HepG2 (cell line): ENCODE results near the gene SDC1. TPM values are rescaled to one million over a fixed set of nuclear protein-coding genes. Genes with fewer than 3 reads are reported as not detected.
A peak's percentile ranks its signal among the peaks of the same experiment; 100 is the strongest.

Experiments used
- CAMTA2 ChIP-seq: sonication (generic); formaldehyde crosslinking; IDR thresholded peaks from 2 replicates; pipeline ENCODE4 v1.4.0; 2020; ENCODE audit warnings: mild to moderate bottlenecking, missing genetic modification reagents, borderline replicate concordance
- EZH2 ChIP-seq: conservative IDR thresholded peaks from 2 replicates; pipeline ENCODE4 v1.6.1; 2012; ENCODE audit warnings: mild to moderate bottlenecking, low read depth, low read length, moderate library complexity
- FIP1L1 ChIP-seq: fragments of 200-400 bp; formaldehyde crosslinking; IDR thresholded peaks from 2 replicates; pipeline ENCODE4 v1.6.1; 2018; ENCODE audit warnings: low read depth, mild to moderate bottlenecking, low read length, moderate library complexity, borderline replicate concordance; ENCODE audit not compliant: insufficient read depth
- GATAD1 ChIP-seq: IDR thresholded peaks from 2 replicates; pipeline ENCODE4 v1.6.1; 2016; ENCODE audit warnings: missing genetic modification reagents, missing compliant biosample characterization
- GATAD2A ChIP-seq: IDR thresholded peaks from 2 replicates; pipeline ENCODE4 v1.6.1; 2016
- GMEB1 ChIP-seq: sonication (generic); formaldehyde crosslinking; IDR thresholded peaks from 2 replicates; pipeline ENCODE4 v1.5.1; 2020; ENCODE audit warnings: missing genetic modification reagents, mild to moderate bottlenecking, borderline replicate concordance
- GPN1 ChIP-seq: sonication (generic); formaldehyde crosslinking; IDR thresholded peaks from 2 replicates; pipeline ENCODE4 v1.5.1; 2020; ENCODE audit warnings: missing genetic modification reagents, borderline replicate concordance
- SOX6 ChIP-seq, 2 experiments: fragments of 450-650 bp in 1 of 2; sonication (generic) in 1 of 2; formaldehyde crosslinking in 1 of 2; IDR thresholded peaks; 2 replicates each; pipeline versions ENCODE4 v1.4.0 to v1.6.1; 2017 to 2020; ENCODE audit warnings: antibody characterized with exemption in 1 of 2, mild to moderate bottlenecking in 1 of 2, missing genetic modification reagents in 1 of 2
- TFDP1 ChIP-seq: IDR thresholded peaks from 2 replicates; pipeline ENCODE4 v1.6.1; 2016; ENCODE audit warnings: missing compliant biosample characterization, missing genetic modification reagents, borderline replicate concordance
- TP53 ChIP-seq: sonication (generic); formaldehyde crosslinking; conservative IDR thresholded peaks from 2 replicates; pipeline ENCODE4 v1.4.0; 2020; ENCODE audit warnings: missing genetic modification reagents
- ZNF20 ChIP-seq: sonication (generic); formaldehyde crosslinking; IDR thresholded peaks from 2 replicates; pipeline ENCODE4 v1.4.0; 2020; ENCODE audit warnings: mild to moderate bottlenecking, moderate library complexity, missing genetic modification reagents
- ZNF570 ChIP-seq: sonication (generic); formaldehyde crosslinking; IDR thresholded peaks from 2 replicates; pipeline ENCODE4 v1.4.0; 2020; ENCODE audit warnings: mild to moderate bottlenecking, missing genetic modification reagents, borderline replicate concordance
- polyA plus RNA-seq, 8 experiments: library from polyadenylated mRNA; depleted of rRNA in 3 of 8; stranded (reverse) in 7 of 8; unstranded in 1 of 8; fragments of >200 nt; fragmentation: Illumina TruSeq in 4 of 8; extraction: Trizol in 4 of 8; gene quantifications; 2 replicates each; pipeline versions ENCODE4 v1.2.1 to v1.2.3, GENCODE V29; 2011 to 2016; ENCODE audit warnings: low read depth in 4 of 8, missing spikeins in 1 of 8, mixed read lengths in 1 of 8; ENCODE audit not compliant: insufficient read depth in 1 of 8
- total RNA-seq, 5 experiments: library from RNA; depleted of rRNA; stranded (reverse); fragments of >200 nt; fragmentation: Illumina TruSeq; extraction: Trizol; gene quantifications; 2 replicates each; pipeline ENCODE4 v1.2.3, GENCODE V29; 2016; ENCODE audit warnings: low read depth in 1 of 5
- TF ChIP-seq, protein P1 (sequence below): sonication (generic); formaldehyde crosslinking; conservative IDR thresholded peaks from 2 replicates; pipeline ENCODE4 v1.8.0; 2022; ENCODE audit warnings: mild to moderate bottlenecking, moderate library complexity, missing genetic modification reagents
- TF ChIP-seq, protein P2 (sequence below): sonication (generic); formaldehyde crosslinking; IDR thresholded peaks from 2 replicates; pipeline ENCODE4 v1.5.1; 2020; ENCODE audit warnings: missing genetic modification reagents, mild to moderate bottlenecking, borderline replicate concordance
- TF ChIP-seq, protein P3 (sequence below): fragments of 450-650 bp; IDR thresholded peaks from 2 replicates; pipeline ENCODE4 v1.6.1; 2017; ENCODE audit warnings: mild to moderate bottlenecking
- TF ChIP-seq, protein P4 (sequence below): IDR thresholded peaks from 2 replicates; pipeline ENCODE4 v1.6.1; 2018; ENCODE audit warnings: missing genetic modification reagents

Gene SDC1
- total and polyA plus RNA-seq, 2 of the 13 experiments (the other 11 are each of a cell fraction or from before 2014, with no cell fraction given) = 108 to 119 TPM

- TF ChIP-seq, protein P1, sequence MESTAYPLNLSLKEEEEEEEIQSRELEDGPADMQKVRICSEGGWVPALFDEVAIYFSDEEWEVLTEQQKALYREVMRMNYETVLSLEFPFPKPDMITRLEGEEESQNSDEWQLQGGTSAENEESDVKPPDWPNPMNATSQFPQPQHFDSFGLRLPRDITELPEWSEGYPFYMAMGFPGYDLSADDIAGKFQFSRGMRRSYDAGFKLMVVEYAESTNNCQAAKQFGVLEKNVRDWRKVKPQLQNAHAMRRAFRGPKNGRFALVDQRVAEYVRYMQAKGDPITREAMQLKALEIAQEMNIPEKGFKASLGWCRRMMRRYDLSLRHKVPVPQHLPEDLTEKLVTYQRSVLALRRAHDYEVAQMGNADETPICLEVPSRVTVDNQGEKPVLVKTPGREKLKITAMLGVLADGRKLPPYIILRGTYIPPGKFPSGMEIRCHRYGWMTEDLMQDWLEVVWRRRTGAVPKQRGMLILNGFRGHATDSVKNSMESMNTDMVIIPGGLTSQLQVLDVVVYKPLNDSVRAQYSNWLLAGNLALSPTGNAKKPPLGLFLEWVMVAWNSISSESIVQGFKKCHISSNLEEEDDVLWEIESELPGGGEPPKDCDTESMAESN = peak; percentile 77
- TF ChIP-seq, protein P2, sequence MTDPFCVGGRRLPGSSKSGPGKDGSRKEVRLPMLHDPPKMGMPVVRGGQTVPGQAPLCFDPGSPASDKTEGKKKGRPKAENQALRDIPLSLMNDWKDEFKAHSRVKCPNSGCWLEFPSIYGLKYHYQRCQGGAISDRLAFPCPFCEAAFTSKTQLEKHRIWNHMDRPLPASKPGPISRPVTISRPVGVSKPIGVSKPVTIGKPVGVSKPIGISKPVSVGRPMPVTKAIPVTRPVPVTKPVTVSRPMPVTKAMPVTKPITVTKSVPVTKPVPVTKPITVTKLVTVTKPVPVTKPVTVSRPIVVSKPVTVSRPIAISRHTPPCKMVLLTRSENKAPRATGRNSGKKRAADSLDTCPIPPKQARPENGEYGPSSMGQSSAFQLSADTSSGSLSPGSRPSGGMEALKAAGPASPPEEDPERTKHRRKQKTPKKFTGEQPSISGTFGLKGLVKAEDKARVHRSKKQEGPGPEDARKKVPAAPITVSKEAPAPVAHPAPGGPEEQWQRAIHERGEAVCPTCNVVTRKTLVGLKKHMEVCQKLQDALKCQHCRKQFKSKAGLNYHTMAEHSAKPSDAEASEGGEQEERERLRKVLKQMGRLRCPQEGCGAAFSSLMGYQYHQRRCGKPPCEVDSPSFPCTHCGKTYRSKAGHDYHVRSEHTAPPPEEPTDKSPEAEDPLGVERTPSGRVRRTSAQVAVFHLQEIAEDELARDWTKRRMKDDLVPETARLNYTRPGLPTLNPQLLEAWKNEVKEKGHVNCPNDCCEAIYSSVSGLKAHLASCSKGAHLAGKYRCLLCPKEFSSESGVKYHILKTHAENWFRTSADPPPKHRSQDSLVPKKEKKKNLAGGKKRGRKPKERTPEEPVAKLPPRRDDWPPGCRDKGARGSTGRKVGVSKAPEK (CRISPR knock-in tag) = peak; percentile 14; the same call in 1 of the 2 replicates
- no peak for TF ChIP-seq EZH2
- TF ChIP-seq, protein P3, sequence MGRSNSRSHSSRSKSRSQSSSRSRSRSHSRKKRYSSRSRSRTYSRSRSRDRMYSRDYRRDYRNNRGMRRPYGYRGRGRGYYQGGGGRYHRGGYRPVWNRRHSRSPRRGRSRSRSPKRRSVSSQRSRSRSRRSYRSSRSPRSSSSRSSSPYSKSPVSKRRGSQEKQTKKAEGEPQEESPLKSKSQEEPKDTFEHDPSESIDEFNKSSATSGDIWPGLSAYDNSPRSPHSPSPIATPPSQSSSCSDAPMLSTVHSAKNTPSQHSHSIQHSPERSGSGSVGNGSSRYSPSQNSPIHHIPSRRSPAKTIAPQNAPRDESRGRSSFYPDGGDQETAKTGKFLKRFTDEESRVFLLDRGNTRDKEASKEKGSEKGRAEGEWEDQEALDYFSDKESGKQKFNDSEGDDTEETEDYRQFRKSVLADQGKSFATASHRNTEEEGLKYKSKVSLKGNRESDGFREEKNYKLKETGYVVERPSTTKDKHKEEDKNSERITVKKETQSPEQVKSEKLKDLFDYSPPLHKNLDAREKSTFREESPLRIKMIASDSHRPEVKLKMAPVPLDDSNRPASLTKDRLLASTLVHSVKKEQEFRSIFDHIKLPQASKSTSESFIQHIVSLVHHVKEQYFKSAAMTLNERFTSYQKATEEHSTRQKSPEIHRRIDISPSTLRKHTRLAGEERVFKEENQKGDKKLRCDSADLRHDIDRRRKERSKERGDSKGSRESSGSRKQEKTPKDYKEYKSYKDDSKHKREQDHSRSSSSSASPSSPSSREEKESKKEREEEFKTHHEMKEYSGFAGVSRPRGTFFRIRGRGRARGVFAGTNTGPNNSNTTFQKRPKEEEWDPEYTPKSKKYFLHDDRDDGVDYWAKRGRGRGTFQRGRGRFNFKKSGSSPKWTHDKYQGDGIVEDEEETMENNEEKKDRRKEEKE = no peak
- TF ChIP-seq, protein P4, sequence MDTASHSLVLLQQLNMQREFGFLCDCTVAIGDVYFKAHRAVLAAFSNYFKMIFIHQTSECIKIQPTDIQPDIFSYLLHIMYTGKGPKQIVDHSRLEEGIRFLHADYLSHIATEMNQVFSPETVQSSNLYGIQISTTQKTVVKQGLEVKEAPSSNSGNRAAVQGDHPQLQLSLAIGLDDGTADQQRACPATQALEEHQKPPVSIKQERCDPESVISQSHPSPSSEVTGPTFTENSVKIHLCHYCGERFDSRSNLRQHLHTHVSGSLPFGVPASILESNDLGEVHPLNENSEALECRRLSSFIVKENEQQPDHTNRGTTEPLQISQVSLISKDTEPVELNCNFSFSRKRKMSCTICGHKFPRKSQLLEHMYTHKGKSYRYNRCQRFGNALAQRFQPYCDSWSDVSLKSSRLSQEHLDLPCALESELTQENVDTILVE (CRISPR knock-in tag) = no peak
- TF ChIP-seq TFDP1 (CRISPR knock-in tag) = peak; percentile 64; the same call in 1 of the 2 replicates
- peak; percentile 88 for TF ChIP-seq GATAD2A (CRISPR knock-in tag)
- TF ChIP-seq TP53 = no peak
- TF ChIP-seq GATAD1 (CRISPR knock-in tag) = peak; percentile 50; the same call in 1 of the 2 replicates
- TF ChIP-seq FIP1L1 = no peak
- TF ChIP-seq GPN1 (CRISPR knock-in tag) = no peak
- TF ChIP-seq GMEB1 = no peak
- TF ChIP-seq ZNF570 (CRISPR knock-in tag) = 0 out of 2 replicates have a peak, but pooled peaks have one; percentile 84
- TF ChIP-seq ZNF20 (CRISPR knock-in tag) = no peak
- no peak for TF ChIP-seq SOX6 (IDR thresholded peaks at IDR 0.05)
- peak; percentile 77 for TF ChIP-seq SOX6 (CRISPR knock-in tag; IDR thresholded peaks at IDR 0.05)
- TF ChIP-seq CAMTA2 = no peak
Measured at GRCh38 chr2:20196053-20196656, 28.8 kb downstream of the SDC1 start (continued).
